Fibroblast of skin of abdomen (primary cell): ENCODE data around the gene AGBL3.
"Not testable (repeated sequence)": the region's sequence is repeated elsewhere in the genome, so short reads cannot be mapped to it uniquely, and the experiment has no call there.

Source experiments
- DNase-seq: peaks from one replicate; pipeline ENCODE4 v3.0.0-alpha.2; 2013

AGBL3 gene

GRCh38 chr7:135169141-135169963, 183.0 kb downstream of the AGBL3 start:
- DNase-seq = no peak

- no peak for DNase-seq
Measured at GRCh38 chr7:135169964-135170273, 183.6 kb downstream of the AGBL3 start.

GRCh38 chr7:135170274-135170997, 184.1 kb downstream of the AGBL3 start, which contains the start of gene CYREN:
Gene CYREN (minus strand): TSS chr7:135170707. CDS start chr7:135168922, 1,785 bp downstream.
- peak; percentile 95 for DNase-seq

- not testable (repeated sequence) for DNase-seq
Measured at GRCh38 chr7:135170998-135171481, 184.7 kb downstream of the AGBL3 start.

GRCh38 chr7:135171581-135172291, 185.4 kb downstream of the AGBL3 start:
- DNase-seq = not testable (repeated sequence)

GRCh38 chr7:135173916-135174315, 187.6 kb downstream of the AGBL3 start:
- not testable (repeated sequence) for DNase-seq

- no peak for DNase-seq
Measured at GRCh38 chr7:135174941-135175340, 188.6 kb downstream of the AGBL3 start.

- no peak for DNase-seq
Measured at GRCh38 chr7:135175931-135176330, 189.6 kb downstream of the AGBL3 start.

GRCh38 chr7:135177028-135177696, 190.9 kb downstream of the AGBL3 start:
- no peak for DNase-seq

GRCh38 chr7:135178364-135178763, 192.1 kb downstream of the AGBL3 start:
- no peak for DNase-seq

- DNase-seq = no peak
Measured at GRCh38 chr7:135179321-135179925, 193.1 kb downstream of the AGBL3 start.

GRCh38 chr7:135180122-135180521, 193.8 kb downstream of the AGBL3 start:
- no peak for DNase-seq

GRCh38 chr7:135181261-135181928, 195.1 kb downstream of the AGBL3 start:
- no peak for DNase-seq

GRCh38 chr7:135181929-135182678, 195.8 kb downstream of the AGBL3 start:
- DNase-seq = no peak

GRCh38 chr7:135183478-135183877, 197.2 kb downstream of the AGBL3 start:
- no peak for DNase-seq

GRCh38 chr7:135184254-135184841, 198.0 kb downstream of the AGBL3 start:
- DNase-seq = no peak
